ENCODE data around the gene FAM221B.

Gene FAM221B

DNA sequence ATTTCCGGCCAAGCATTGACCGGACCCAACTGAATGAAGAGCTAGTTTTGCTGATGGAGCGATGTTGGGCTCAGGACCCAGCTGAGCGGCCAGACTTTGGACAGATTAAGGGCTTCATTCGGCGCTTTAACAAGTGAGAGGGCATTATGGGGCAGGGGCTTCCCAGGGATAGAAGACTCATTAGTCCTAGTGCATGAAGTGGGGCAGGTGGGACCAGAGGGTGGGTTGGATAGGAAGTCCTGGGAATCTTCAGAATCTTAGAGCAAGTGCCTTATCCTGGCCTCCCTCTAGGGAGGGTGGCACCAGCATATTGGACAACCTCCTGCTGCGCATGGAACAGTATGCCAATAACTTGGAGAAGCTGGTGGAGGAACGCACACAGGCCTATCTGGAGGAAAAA lies 22.4 kb downstream of the FAM221B start:
- no peak overlapping the region for H3K4me3 ChIP-seq (ENCODE audit: low read length)

DNA sequence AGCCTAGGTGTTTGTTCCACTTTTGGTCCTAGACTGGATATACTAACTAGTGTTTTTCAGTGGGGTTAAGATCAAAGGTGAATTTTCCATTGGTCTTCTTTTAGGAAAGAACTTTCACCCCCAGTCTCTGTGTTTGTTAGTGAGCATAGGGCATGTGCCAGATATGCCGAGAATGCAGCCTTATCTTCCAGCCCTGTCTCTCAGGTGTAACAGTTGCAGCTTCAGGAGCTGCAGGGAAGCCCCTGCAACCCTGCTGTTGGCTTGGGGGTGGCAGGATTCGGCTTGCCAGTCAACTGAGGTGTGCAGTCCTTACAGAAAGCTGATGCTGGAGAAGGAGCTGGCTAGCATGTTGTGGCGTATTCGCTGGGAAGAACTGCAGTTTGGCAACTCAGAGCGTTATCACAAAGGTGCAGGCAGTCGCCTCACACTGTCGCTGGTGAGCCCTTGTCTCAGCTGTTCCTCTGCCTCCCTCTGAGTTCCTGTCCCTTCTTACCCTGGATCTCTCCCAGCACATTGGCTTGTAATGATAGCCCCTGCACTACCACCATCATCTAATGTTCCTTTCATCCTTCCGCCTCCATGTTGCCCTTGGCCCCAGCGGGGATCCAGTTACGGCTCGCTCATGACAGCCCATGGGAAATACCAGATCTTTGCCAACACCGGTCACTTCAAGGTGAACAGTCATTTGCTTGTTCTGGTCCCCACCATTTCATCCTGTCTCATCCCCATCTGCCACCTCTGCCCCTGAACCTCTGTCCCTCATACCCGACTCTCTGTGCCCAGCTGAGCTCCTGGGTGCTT lies 27.0 kb downstream of the FAM221B start:
- H3K4me3 ChIP-seq (ENCODE audit: low read length), result no peak overlapping the region
- no peak for DNase-seq (ENCODE audit: low read depth)
- TF ChIP-seq, protein P1, sequence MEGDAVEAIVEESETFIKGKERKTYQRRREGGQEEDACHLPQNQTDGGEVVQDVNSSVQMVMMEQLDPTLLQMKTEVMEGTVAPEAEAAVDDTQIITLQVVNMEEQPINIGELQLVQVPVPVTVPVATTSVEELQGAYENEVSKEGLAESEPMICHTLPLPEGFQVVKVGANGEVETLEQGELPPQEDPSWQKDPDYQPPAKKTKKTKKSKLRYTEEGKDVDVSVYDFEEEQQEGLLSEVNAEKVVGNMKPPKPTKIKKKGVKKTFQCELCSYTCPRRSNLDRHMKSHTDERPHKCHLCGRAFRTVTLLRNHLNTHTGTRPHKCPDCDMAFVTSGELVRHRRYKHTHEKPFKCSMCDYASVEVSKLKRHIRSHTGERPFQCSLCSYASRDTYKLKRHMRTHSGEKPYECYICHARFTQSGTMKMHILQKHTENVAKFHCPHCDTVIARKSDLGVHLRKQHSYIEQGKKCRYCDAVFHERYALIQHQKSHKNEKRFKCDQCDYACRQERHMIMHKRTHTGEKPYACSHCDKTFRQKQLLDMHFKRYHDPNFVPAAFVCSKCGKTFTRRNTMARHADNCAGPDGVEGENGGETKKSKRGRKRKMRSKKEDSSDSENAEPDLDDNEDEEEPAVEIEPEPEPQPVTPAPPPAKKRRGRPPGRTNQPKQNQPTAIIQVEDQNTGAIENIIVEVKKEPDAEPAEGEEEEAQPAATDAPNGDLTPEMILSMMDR (conservative IDR thresholded peaks at IDR 0.05; ENCODE audit: low read depth, low read length), result no peak

More for the DNA sequence above, 22.4 kb downstream of the FAM221B start:
- DNase-seq (ENCODE audit: low read depth), result no peak
- TF ChIP-seq, protein P1 (conservative IDR thresholded peaks at IDR 0.05; ENCODE audit: low read depth, low read length), result no peak

DNA sequence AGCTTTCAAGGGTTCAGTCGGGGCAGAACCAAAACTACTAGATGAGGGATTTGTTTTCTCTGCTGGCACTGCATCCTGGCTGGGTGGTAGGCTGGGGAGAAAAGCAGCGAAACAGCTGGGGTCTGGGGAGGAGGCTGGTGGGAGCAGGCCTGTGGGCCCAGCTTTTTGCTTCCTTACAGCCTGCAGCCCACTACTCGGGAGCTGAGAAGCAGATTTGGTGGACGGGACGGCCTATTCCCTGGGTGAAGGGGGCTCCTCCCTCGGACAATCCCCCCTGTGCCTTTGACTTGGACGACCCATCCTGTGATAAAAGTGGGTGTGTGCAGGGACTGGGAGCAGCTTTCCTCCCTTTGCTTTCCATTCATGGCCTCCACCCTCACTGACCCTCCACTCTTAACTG lies 28.0 kb downstream of the FAM221B start:
- TF ChIP-seq, protein P1 (conservative IDR thresholded peaks at IDR 0.05; ENCODE audit: low read depth, low read length), result no peak
- DNase-seq (ENCODE audit: low read depth), result no peak
- H3K4me3 ChIP-seq (ENCODE audit: low read length), result no peak overlapping the region

DNA sequence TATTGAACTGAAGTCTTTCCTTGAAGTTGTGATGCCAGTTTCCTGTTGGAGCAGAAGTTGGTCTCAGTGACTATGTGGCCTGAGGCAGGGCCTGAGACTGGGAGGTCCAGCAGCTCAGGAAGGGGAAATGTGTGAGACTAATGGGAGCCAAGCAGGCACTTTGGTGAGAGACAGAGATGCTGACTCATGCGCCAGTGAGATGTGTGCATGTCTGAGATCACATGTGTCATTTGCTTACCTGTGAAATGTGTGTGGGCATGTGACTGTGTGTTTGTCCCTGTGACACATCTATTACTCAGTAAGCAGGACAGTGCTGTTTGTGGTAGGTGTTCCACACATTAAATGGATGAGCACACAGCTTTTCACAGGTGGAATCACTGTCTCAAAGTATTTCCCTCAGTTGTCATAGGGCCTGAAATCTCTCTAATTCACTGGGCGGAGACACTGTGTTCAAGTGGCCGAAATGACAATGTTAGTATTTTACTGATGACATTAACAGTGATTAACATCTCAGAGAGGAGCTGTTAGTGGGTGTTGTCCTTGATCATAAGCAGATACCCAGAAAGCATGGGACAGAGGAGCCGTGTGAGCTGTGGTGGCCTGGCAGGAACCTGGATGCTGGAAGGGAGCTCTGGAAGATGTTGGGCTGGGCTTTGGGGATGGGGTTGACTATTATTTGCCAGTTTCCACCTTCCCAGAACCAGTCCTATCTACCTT lies 29.7 kb downstream of the FAM221B start:
- no peak overlapping the region for H3K4me3 ChIP-seq (ENCODE audit: low read length)
- no peak for DNase-seq (ENCODE audit: low read depth)
- TF ChIP-seq, protein P1 (conservative IDR thresholded peaks at IDR 0.05; ENCODE audit: low read depth, low read length), result no peak

DNA sequence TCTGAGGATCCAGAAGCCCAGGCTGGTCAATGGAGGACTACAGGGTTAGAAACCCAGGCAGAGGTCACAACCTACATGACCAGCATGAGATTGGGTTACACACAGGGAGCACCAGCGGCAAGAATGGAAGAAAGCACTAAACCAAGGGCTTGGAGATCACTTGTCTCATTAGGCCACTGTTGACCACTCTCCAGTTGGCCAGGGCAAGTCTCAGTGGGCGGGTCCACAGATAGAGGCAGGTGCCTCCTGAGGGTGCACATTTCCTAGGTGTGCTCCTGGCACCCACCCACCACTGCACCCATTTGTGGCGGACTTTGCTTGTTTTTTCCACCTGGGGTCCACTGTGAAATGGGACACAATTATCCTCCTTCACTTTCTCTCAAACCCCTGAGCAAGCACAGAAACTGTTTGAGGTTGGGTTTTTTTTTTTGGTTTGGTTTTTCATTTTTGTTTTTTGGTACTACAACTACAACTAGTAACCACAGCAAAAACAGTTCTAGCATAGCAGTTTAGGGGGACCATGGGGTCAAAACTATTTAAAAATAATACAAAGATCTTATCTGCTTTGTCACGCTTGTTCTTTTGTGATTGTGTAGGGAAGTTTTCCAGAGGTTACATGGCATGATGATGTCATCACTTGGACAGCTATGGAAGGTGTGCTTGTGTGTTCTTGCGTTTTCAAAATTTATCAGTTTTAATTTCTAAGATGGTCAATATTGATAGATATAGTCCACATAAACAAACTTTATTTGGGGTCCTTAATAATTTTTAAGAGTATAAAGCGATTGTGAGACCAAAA lies 31.0 kb downstream of the FAM221B start:
- H3K4me3 ChIP-seq (ENCODE audit: low read length), result no peak overlapping the region
- DNase-seq (ENCODE audit: low read depth), result no peak
- TF ChIP-seq, protein P1 (conservative IDR thresholded peaks at IDR 0.05; ENCODE audit: low read depth, low read length), result no peak

DNA sequence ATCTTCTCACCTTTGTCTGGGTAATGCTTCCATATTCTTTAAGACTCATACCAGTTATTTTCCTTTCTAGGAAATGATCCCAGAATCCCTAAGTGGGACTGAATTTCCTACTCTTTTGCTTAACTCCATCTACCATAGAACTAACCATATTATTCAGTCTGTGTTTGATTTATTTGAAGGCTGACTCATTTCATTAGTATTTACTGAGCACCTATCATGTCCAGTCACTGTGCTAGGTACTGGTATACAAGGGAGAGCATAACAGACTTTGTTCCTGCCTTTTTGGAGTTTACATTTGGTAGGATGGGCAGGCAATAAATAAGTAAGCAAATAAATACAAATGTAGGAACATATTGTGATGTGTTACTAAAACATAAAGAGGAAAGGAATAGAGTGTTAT lies 32.8 kb downstream of the FAM221B start:
- TF ChIP-seq, protein P1 (conservative IDR thresholded peaks at IDR 0.05; ENCODE audit: low read depth, low read length), result no peak
- H3K4me3 ChIP-seq (ENCODE audit: low read length), result no peak overlapping the region
- DNase-seq (ENCODE audit: low read depth), result no peak

Data from retinal pigment epithelial cell (primary cell).